HG03097 (cell line): ENCODE measurements around the gene SPINK9.

Experiments
- ATAC-seq: cut with Tn5 transposase; IDR thresholded peaks from one replicate; pipeline ENCODE4 v1.9.1; 2021; ENCODE audit not compliant: unreplicated experiment, low FRiP score

SPINK9 gene

DNA sequence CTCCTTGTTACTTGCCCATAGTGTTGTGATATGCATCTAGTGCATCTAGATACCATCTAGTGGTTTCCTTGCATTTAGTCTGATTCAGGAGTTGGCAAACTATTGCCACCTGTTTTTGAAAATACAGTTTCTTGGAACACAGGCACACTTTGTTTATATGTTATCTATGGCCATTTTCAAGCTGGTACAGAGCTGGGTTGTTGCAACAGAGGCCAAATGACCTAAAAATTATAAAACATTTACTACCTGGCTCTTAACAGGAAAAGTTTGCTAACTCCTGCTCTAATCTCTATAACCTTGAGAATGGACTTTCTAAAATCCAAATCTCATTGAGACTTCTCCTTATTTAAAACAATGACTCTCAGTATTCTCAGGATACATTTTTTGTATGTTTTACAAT is 29.0 kb downstream of the SPINK9 start:
- ATAC-seq: no peak

DNA sequence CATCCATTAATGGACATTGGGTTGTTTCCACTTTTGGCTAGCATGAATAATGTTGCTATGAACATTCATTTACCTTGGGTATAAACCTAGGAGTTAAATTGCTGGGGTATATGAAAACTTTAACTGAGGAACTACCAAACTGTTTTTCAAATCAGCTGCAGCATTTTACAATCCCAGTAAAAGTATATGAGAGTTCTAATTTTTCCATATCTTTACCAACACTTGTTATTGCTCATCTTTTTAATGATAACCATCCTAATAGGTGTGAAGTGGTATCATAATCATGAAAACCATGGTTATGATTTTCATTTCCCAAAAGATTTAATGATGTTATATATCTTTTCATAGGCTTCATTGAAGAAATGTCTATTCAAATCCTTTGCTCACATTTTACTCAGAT is 32.9 kb downstream of the SPINK9 start:
- no peak for ATAC-seq

DNA sequence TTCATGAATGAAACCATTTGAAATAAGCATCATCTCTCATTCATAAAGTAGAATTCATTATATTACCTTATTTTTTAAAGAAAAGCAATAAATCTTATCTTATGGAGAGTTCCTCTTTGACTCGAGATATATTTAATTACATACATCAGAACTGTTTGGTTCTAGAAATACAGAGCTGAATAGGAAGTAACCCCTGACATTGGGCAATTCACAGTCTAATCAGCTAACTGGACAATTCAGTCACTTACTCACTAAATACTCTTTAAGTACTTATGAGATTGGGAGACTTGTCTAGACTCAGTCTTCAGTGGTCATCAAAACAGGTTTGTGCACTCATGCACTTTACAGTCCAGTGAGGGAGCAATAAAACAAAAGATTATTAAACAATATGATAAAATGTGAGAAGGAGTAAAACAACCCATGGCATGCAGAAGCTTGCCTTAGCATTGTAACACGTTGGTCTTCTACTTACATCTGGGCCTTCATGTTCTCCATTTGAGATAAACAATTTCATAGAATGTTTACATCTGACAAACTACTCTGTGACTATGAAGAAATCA is 36.9 kb downstream of the SPINK9 start:
- no peak for ATAC-seq

DNA sequence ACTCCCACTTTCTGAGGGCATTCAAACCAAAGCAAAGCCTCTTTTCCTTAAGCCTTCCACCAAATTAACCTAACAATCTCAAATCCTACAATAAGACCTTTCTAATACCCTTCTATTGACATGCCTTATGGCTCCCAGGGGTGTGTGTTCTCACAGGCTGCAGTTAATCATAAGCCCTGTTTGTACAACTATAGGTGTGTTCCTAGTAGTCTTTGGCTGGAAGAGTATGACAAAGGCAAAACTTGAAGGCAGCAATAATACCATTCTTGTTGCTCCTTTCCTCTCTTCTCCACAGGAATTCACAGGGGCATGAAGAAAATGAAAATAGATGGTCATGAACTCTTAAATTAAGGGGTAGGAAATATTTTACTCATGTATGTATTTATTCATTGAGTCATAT is 37.5 kb downstream of the SPINK9 start:
- no peak for ATAC-seq

DNA sequence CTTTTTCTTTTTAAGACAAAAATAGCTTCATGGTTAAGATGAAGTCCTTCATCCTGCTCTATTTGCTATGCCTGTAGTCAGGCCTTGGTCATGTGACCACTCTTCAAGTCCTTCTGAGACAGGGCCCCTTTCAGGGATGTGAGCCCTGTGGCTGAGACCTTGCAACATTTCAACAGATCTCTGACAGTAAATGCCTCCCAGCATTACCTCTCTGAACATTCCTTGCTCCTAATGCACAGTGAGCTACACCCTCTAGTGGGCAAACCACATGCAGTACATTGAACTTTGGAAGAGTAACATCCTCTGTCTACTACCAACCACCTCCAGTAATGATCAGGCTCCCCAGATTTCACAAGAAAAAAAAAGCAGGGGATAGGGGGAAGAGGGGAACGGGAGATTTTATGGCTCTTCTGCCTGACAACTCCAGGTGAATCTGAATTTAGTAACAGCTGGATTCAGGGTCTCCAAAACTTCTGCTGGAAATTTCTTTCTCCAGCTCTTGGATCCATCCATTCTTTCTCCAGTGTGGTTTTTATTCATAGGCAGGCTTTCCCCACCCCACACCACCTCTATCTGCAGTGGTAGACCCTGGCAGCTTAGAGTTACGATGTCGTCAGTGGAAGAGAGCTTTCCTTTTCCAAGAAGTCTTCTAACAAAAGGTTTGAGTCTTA is 39.5 kb downstream of the SPINK9 start:
- ATAC-seq: peak; percentile 72

DNA sequence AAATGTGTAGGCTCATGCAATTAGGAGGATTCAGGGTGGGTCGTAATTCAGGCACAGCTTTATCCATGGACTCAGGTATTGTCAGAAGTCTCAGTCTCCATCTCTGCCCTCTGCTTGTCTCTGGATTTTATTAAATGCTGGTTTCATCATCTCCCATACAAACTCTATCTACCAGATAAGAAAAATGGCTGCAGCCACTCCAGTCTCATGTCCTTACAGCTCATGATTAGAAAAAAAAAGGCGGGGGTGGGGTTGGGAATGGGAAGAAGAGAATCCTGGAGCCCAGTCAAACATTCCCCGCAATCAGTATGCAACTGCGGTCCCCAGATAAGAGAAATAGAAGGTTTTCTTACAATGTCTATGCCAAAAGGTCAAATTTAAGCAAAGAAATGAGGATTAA is 40.8 kb downstream of the SPINK9 start:
- ATAC-seq: no peak

DNA sequence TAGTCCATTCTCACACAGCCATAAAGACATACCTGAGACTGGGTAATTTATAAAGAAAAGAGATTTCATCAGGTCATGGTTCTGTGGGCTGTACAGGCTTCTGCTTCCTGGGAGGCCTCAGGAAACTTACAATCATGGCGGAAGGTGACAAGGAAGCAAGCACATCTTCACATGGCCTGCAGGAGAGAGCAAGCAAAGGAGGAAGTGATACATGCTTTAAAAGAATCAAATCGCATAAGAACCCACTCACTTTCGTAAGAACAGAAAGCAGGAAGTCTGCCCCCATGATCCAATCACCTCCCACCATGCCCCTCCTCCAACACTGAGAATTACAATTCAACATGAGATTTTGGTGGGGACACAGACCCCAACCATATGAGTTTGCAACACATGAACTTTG is 43.3 kb downstream of the SPINK9 start:
- ATAC-seq: no peak

DNA sequence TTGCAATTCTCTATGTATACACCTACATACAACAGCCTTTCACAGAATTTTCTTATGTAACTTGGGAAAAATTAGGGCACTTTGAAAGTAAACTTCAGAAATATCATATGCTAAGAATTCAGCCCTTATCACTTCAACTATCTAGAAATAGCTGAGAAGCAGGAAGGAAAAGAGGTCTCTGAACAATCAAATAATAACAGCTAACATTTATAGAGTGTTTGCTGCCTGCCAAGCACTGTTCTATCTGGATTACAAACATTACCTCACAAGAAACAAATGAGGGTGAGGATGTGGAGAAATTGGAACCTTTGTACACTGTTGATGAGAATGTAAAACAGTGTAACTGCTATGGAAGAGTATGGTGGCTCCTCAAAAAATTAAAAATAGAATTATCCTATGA is 44.0 kb downstream of the SPINK9 start:
- ATAC-seq: no peak

DNA sequence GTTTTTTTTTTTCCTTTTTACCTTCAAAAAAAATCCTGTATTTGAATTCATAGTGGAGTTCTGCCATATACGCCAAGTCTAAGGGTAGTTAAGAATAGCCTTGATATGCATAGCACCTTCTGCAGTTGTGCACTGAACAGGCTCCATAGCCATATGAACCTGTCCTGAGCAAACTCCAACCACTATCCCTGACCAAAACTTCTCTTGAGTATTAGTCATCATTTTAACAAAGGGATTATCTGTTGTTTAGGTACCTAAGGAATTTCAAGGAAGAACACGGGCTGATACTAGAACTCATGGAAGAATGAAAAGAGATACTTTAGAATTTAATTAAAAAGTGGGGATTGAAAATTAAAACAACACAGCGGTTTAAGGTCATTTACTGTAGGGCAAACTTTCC is 46.5 kb downstream of the SPINK9 start:
- ATAC-seq: no peak

DNA sequence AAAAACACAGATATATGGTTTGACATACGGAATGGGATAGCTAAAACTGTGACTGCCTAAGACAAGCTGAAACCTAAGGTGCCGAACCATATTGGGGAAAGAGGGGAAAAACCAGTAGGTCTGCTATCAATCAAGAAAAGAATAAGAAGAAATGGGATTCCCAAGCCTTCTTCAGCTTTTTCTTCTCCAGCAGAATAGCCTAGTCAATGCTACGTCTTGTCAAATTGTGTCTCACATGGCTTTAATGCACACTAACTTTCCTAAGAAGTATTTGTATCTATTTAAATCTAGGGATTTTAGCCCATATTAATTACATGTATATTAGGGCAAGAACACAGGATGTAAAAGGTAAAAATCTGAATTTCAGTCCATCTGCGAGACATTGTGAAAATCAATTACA is 47.6 kb downstream of the SPINK9 start:
- no peak for ATAC-seq

DNA sequence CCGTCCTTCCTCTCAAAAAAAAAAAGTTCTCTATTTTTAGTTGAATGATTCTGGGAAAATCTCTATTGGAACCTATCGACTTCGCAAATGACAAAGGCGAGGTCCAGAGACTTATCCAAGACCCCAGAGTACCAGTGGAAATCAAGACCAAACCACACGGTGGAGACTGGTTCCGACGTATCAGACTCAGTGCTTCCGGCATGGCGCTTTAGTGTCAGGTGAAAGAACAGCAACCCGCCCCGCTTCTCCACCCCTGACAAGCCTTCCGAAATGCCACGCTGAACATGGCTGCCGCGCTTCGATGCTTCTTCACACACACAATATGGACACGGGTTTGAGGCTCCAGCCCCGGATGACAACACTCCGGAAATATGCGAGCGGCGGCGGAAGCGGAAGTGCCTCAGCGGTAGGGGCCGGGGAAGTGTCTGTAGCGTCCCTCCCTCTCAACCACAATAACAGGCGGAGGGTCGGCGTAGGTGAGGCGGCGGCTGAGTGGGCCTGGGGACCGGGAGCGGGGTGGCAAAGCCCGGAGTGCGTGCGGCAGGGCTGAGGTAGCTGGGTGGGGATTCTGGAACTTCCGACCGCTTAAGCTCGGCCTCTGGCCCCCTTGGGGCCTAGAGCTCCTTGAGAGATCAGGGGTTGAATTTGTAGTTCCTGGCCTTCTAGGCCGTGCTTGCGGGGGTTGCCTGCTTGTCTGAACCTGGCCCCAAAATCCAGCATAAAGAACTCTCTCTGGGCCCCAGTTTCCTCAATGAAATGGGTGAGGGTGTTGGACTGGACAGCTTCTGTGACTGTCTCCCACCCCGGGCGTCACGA is 48.4 kb downstream of the SPINK9 start, which contains the start of gene FBXO38:
FBXO38 (plus strand) TSS at position 395 of the 816 bp plus-strand sequence. CDS start 10,819 bp downstream, outside the sequence.
- peak; percentile 99 for ATAC-seq

DNA sequence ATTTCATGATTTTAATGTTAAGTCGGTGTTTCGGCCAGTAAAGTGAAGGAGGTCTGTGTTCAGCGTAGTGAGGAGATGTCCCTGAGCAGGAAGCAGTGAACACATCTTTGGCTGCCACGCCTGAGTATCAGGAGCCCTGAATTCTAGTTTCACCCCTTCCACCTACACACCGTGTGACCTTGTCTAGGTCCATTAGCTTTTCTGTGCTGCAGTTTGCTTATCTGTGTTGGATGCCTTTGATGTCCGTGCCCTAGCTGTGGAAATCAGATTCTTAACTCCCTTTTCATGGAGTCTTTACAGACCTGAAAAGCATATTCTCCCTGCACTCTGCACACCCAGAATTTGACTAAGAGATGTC is 49.0 kb downstream of the SPINK9 start:
- no peak for ATAC-seq

DNA sequence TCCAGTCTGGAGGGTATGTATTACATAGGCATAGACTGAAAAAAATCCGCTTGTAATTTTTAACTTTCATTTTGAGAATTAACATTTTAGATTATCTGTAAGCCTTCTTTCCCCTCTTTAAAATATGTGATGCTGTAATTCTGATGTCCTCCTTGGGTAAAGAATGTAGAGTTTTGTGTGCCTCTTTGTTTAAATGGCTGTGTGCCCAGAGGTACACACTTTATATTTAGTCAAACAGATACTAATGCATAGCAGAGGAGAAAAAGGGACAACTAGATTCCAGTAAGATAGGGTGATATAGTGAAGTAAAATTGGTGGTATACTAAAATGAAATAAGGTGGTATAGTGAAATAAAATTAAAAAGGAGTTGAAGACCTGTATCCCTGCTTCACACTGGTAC is 49.7 kb downstream of the SPINK9 start:
- no peak for ATAC-seq

DNA sequence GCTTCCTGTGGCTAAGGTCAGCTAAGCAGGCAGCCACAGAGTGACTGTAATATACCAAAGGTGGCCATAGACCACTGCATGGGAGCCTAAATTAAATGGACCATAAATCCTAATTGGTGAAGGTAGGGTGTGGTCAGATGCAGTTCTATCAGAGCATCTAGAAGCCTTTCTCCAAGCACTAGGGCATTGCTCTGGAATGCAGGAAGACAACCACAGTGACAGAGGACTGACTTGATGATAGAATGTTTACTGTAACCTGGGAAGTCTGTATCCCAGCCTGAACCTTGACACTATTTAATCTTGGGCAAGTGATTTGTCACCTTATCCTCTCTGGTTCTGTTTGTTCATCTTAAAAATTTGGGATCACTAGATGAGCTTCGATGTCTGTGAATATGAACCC is 50.7 kb downstream of the SPINK9 start:
- no peak for ATAC-seq

DNA sequence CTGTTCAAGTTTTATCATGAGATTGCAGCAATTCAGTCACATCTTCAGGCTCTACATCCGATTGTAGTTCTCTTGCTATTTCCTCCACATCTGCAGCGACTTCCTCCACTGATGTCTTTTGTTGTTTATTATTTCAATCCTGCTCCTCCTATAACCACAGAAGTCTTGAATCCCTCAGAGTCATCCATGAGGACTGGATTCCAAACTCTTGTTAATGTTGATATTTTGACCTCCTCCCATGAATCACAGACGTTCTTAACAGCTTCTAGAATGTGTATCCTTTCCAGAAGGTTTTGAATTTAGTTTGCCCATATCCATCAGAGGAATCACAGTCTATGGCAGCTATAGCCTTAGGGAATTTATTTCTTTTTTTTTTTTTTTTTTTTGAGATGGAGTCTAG is 52.0 kb downstream of the SPINK9 start:
- no peak for ATAC-seq

DNA sequence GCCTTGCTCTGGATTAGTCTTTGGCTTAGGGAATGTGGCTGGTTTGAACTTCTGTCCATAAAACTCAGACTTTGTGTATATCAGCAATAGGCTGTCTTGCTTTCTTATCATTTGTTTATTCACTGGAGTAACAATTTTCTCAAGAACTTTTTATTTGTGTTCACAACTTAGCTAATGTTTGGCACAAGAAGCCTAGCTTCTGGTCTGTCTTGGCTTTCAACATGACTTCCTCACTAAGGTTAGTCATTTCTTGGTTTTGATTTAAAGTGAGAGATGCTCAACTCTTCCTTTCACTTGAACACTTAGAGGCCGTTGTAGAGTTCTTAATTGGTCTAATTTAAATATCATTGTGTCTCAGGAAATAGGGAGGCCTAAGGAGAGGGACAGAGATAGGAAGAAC is 53.3 kb downstream of the SPINK9 start:
- no peak for ATAC-seq
